Neutrophil (primary cell): ENCODE measurements around the gene SASH1.

Experiments used
- H3K27ac ChIP-seq: fragments of 200-600 bp; sonication (generic); 2 replicates; pipeline ENCODE4 v1.5.1; 2016; ENCODE audit warnings: mild to moderate bottlenecking, moderate library complexity
- H3K27me3 ChIP-seq: fragments of 200-600 bp; sonication (generic); 2 replicates; pipeline ENCODE4 v1.6.0; 2016; ENCODE audit warnings: mild to moderate bottlenecking
- H3K36me3 ChIP-seq: fragments of 200-600 bp; sonication (generic); 2 replicates; pipeline ENCODE4 v1.5.1; 2017
- H3K4me1 ChIP-seq, 2 experiments: fragments of 200-600 bp in 1 of 2; sonication (generic) in 1 of 2; 1 replicate in 1 of 2; 2 replicates in 1 of 2; pipeline versions ENCODE4 v1.5.1 to v1.6.1; 2013 to 2016; ENCODE audit warnings: low read depth in 1 of 2, low read length in 1 of 2, mild to moderate bottlenecking in 1 of 2, moderate library complexity in 1 of 2; ENCODE audit not compliant: control insufficient read depth in 1 of 2, insufficient read depth in 1 of 2
- H3K4me3 ChIP-seq, 2 experiments: fragments of 200-600 bp in 1 of 2; sonication (generic) in 1 of 2; 1 replicate in 1 of 2; 2 replicates in 1 of 2; pipeline ENCODE4 v1.5.1; 2013 to 2016; ENCODE audit warnings: low read depth in 1 of 2, low read length in 1 of 2, mild to moderate bottlenecking in 1 of 2, moderate library complexity in 1 of 2
- H3K9me3 ChIP-seq: fragments of 200-600 bp; sonication (generic); 2 replicates; pipeline ENCODE4 v1.5.1; 2016
- CTCF ChIP-seq: fragments of 200-600 bp; sonication (generic); IDR thresholded peaks from 2 replicates; pipeline ENCODE4 v1.5.1; 2016; ENCODE audit warnings: antibody characterized with exemption

Gene SASH1

GRCh38 chr6:148358196-148358785, 15.7 kb downstream of the SASH1 start:
- Histone ChIP-seq H3K9me3 (no peaks in the 10 kb centered on the region), H3K27ac (no peak overlapping the region), H3K36me3 (no peaks in the 10 kb centered on the region), H3K4me1 (no peaks in the 10 kb centered on the region), H3K4me3 (no peak overlapping the region), H3K27me3 (no peaks in the 10 kb centered on the region)
- no peak for TF ChIP-seq CTCF

GRCh38 chr6:148359228-148359627, 16.6 kb downstream of the SASH1 start:
- H3K36me3 ChIP-seq = no peaks in the 10 kb centered on the region
- H3K27ac ChIP-seq = no peak overlapping the region
- H3K27me3 ChIP-seq = no peaks in the 10 kb centered on the region
- H3K4me1 ChIP-seq = no peaks in the 10 kb centered on the region
- H3K9me3 ChIP-seq = no peaks in the 10 kb centered on the region
- TF ChIP-seq CTCF = no peak
- H3K4me3 ChIP-seq = no peak overlapping the region

GRCh38 chr6:148364056-148364824, 21.6 kb downstream of the SASH1 start:
- no peak overlapping the region for H3K4me3 ChIP-seq

GRCh38 chr6:148365041-148365440, 22.4 kb downstream of the SASH1 start:
- H3K4me3 ChIP-seq = no peak overlapping the region
- no peak for TF ChIP-seq CTCF
- no peak overlapping the region for H3K27ac ChIP-seq
- no peaks in the 10 kb centered on the region for H3K36me3 ChIP-seq
- H3K9me3 ChIP-seq = no peaks in the 10 kb centered on the region
- H3K27me3 ChIP-seq = peaks cover 25% of the 10 kb centered on the region
- no peaks in the 10 kb centered on the region for H3K4me1 ChIP-seq

More at GRCh38 chr6:148364056-148364824, 21.6 kb downstream of the SASH1 start:
- no peaks in the 10 kb centered on the region for H3K9me3 ChIP-seq
- TF ChIP-seq CTCF = no peak
- H3K4me1 ChIP-seq = no peaks in the 10 kb centered on the region
- no peak overlapping the region for H3K27ac ChIP-seq
- peaks cover 22% of the 10 kb centered on the region for H3K27me3 ChIP-seq
- H3K36me3 ChIP-seq = no peaks in the 10 kb centered on the region

GRCh38 chr6:148367411-148368024, 24.9 kb downstream of the SASH1 start:
- Histone ChIP-seq H3K27ac (no peak overlapping the region), H3K9me3 (no peaks in the 10 kb centered on the region), H3K27me3 (peaks cover 25% of the 10 kb centered on the region), H3K36me3 (no peaks in the 10 kb centered on the region), H3K4me3 (no peak overlapping the region), H3K4me1 (no peaks in the 10 kb centered on the region)
- no peak for TF ChIP-seq CTCF
